GM12873 (cell line): ENCODE data around the gene LRRC42.

ENCODE experiments used
- CTCF ChIP-seq: IDR thresholded peaks from 2 replicates; pipeline ENCODE4 v1.5.1; 2012; ENCODE audit warnings: low read depth, mild to moderate bottlenecking, moderate library complexity, low read length, control low read depth; ENCODE audit not compliant: insufficient read depth; ENCODE audit errors: missing control alignments

LRRC42 gene

GRCh38 chr1:53971718-53972117, 25.6 kb downstream of the LRRC42 start:
- no peak for TF ChIP-seq CTCF

- no peak for TF ChIP-seq CTCF
Observed at GRCh38 chr1:53975861-53976260, 29.7 kb downstream of the LRRC42 start.

- peak; percentile 32 for TF ChIP-seq CTCF
Observed at GRCh38 chr1:53979712-53980450, 33.7 kb downstream of the LRRC42 start.

- no peak for TF ChIP-seq CTCF
Observed at GRCh38 chr1:53981220-53981619, 35.1 kb downstream of the LRRC42 start.

- no peak for TF ChIP-seq CTCF
Observed at GRCh38 chr1:53982034-53982762, 36.0 kb downstream of the LRRC42 start.

GRCh38 chr1:53982763-53983104, 36.6 kb downstream of the LRRC42 start:
- no peak for TF ChIP-seq CTCF

GRCh38 chr1:53984726-53985125, 38.6 kb downstream of the LRRC42 start:
- TF ChIP-seq CTCF, result no peak
